ENCODE data around the gene DCTN5. TPM values are rescaled to one million over a fixed set of nuclear protein-coding genes. Genes with fewer than 3 reads are reported as not detected.

Gene DCTN5
- total and polyA plus RNA-seq, 2 experiments from 2014 or later: 23.3 to 31.7 TPM

GRCh38 chr16:23694644-23695373 lies 53.5 kb downstream of the DCTN5 start:
- no peaks in the 10 kb centered on the region for H3K4me1 ChIP-seq (ENCODE audit: insufficient read depth)
- no peaks in the 10 kb centered on the region for H3K9me3 ChIP-seq (ENCODE audit: low read depth)
- peak; percentile 46 for DNase-seq (ENCODE audit: low spot score)
- peak overlapping the region; percentile 29 for H2AFZ ChIP-seq
- H3K27ac ChIP-seq: no peak overlapping the region
- H3K36me3 ChIP-seq (replicated peaks; ENCODE audit: insufficient read depth, low read depth): no peaks in the 10 kb centered on the region
- peak overlapping the region; percentile 75 for H3K4me2 ChIP-seq
- H3K79me2 ChIP-seq: no peaks in the 10 kb centered on the region
- no peaks in the 10 kb centered on the region for H4K20me1 ChIP-seq (ENCODE audit: insufficient read depth, poor library complexity, severe bottlenecking)
- H3K9me2 ChIP-seq (replicated peaks; ENCODE audit: insufficient read depth): no peaks in the 10 kb centered on the region
- no peak overlapping the region for H3K4me3 ChIP-seq
- TF ChIP-seq EZH2phosphoT487 (IDR thresholded peaks at IDR 0.05; ENCODE audit: low read depth, severe bottlenecking, unreplicated experiment) (no peak), CTCF (IDR thresholded peaks at IDR 0.05; ENCODE audit: poor library complexity) (no peak), EZH2 (IDR thresholded peaks at IDR 0.05; ENCODE audit: borderline replicate concordance) (no peak)
- WGBS (ENCODE audit: low lambda C conversion rate, missing lambda C conversion rate): 19% methylated on average over 31 of the region's 32 CpGs
- no peaks in the 10 kb centered on the region for H3K27me3 ChIP-seq

GRCh38 chr16:23695756-23696155 lies 54.5 kb downstream of the DCTN5 start:
- Histone ChIP-seq H3K36me3 (replicated peaks; ENCODE audit: insufficient read depth, low read depth) (no peaks in the 10 kb centered on the region), H3K27ac (no peak overlapping the region), H3K4me2 (no peak overlapping the region), H3K9me2 (replicated peaks; ENCODE audit: insufficient read depth) (no peaks in the 10 kb centered on the region), H3K4me1 (ENCODE audit: insufficient read depth) (no peaks in the 10 kb centered on the region), H3K79me2 (no peaks in the 10 kb centered on the region), H3K4me3 (no peak overlapping the region), H3K27me3 (no peaks in the 10 kb centered on the region), H3K9me3 (ENCODE audit: low read depth) (no peaks in the 10 kb centered on the region), H4K20me1 (ENCODE audit: insufficient read depth, poor library complexity, severe bottlenecking) (no peaks in the 10 kb centered on the region), H2AFZ (no peak overlapping the region)
- WGBS (ENCODE audit: low lambda C conversion rate, missing lambda C conversion rate): 90% methylated on average over 11 of the region's 11 CpGs
- no peak for DNase-seq (ENCODE audit: low spot score)
- TF ChIP-seq EZH2phosphoT487 (IDR thresholded peaks at IDR 0.05; ENCODE audit: low read depth, severe bottlenecking, unreplicated experiment) (no peak), CTCF (IDR thresholded peaks at IDR 0.05; ENCODE audit: poor library complexity) (no peak), EZH2 (IDR thresholded peaks at IDR 0.05; ENCODE audit: borderline replicate concordance) (no peak)

- Histone ChIP-seq H3K36me3 (replicated peaks; ENCODE audit: insufficient read depth, low read depth) (no peaks in the 10 kb centered on the region), H3K79me2 (no peaks in the 10 kb centered on the region), H3K4me1 (ENCODE audit: insufficient read depth) (no peaks in the 10 kb centered on the region), H3K27ac (no peak overlapping the region), H3K4me3 (no peak overlapping the region), H2AFZ (no peak overlapping the region), H3K27me3 (no peaks in the 10 kb centered on the region), H3K9me2 (replicated peaks; ENCODE audit: insufficient read depth) (no peaks in the 10 kb centered on the region), H4K20me1 (ENCODE audit: insufficient read depth, poor library complexity, severe bottlenecking) (no peaks in the 10 kb centered on the region), H3K9me3 (ENCODE audit: low read depth) (no peaks in the 10 kb centered on the region), H3K4me2 (no peak overlapping the region)
- TF ChIP-seq EZH2phosphoT487 (IDR thresholded peaks at IDR 0.05; ENCODE audit: low read depth, severe bottlenecking, unreplicated experiment): no peak
- no peak for TF ChIP-seq CTCF (IDR thresholded peaks at IDR 0.05; ENCODE audit: poor library complexity)
- no peak for TF ChIP-seq EZH2 (IDR thresholded peaks at IDR 0.05; ENCODE audit: borderline replicate concordance)
- DNase-seq (ENCODE audit: low spot score): no peak
- 90% methylated on average over 4 of the region's 4 CpGs for WGBS (ENCODE audit: low lambda C conversion rate, missing lambda C conversion rate)
Measured at GRCh38 chr16:23699100-23699499, 57.8 kb downstream of the DCTN5 start.
